Mesenchymal stem cell (in vitro differentiated cells and primary cell): ENCODE data around the gene MTHFD1L. TPM values are rescaled to one million over a fixed set of nuclear protein-coding genes. Genes with fewer than 3 reads are reported as not detected.
A peak's percentile ranks its signal among the peaks of the same experiment; 100 is the strongest.
"Not testable (repeated sequence)": the region's sequence is repeated elsewhere in the genome, so short reads cannot be mapped to it uniquely, and the experiment has no call there.

Source experiments
- DNase-seq: peaks from one replicate; pipeline ENCODE4 v3.0.0-alpha.2; 2013
- H2AFZ ChIP-seq: one replicate; pipeline ENCODE4 v1.6.1; 2013; ENCODE audit warnings: low read depth, mild to moderate bottlenecking, control low read depth, inconsistent platforms, low read length, moderate library complexity
- H2AK5ac ChIP-seq: 2 replicates; pipeline ENCODE4 v1.6.1; 2013; ENCODE audit warnings: low read length, moderate library complexity, mild to moderate bottlenecking, inconsistent platforms; ENCODE audit not compliant: severe bottlenecking
- H2BK120ac ChIP-seq: one replicate; pipeline ENCODE4 v1.6.1; 2013; ENCODE audit warnings: low read depth, mild to moderate bottlenecking, inconsistent platforms, low read length, moderate library complexity
- H2BK12ac ChIP-seq, 2 experiments: one replicate each; pipeline ENCODE4 v1.6.1; 2013; ENCODE audit warnings: inconsistent platforms in 2 of 2, low read length in 2 of 2, mild to moderate bottlenecking in 2 of 2, moderate library complexity in 2 of 2, control low read depth in 1 of 2
- H2BK15ac ChIP-seq: one replicate; pipeline ENCODE4 v1.6.1; 2013; ENCODE audit warnings: mild to moderate bottlenecking, low read depth, inconsistent platforms; ENCODE audit not compliant: poor library complexity, severe bottlenecking
- H2BK5ac ChIP-seq: 2 replicates; pipeline ENCODE4 v1.6.1; 2013; ENCODE audit warnings: low read depth, mild to moderate bottlenecking, low read length, control low read depth, inconsistent platforms; ENCODE audit not compliant: poor library complexity, severe bottlenecking
- H3K14ac ChIP-seq, 2 experiments: one replicate each; pipeline ENCODE4 v1.6.1; 2013; ENCODE audit warnings: inconsistent platforms in 2 of 2, low read length in 2 of 2, control low read depth in 1 of 2, mild to moderate bottlenecking in 1 of 2, moderate library complexity in 1 of 2
- H3K18ac ChIP-seq, 2 experiments: one replicate each; pipeline ENCODE4 v1.6.1; 2013; ENCODE audit warnings: inconsistent platforms in 2 of 2, low read length in 2 of 2, control low read depth in 1 of 2, low read depth in 1 of 2, mild to moderate bottlenecking in 1 of 2
- H3K23ac ChIP-seq, 2 experiments: one replicate each; pipeline ENCODE4 v1.6.1; 2013; ENCODE audit warnings: inconsistent platforms in 2 of 2, low read length in 2 of 2, mild to moderate bottlenecking in 2 of 2, moderate library complexity in 2 of 2, control low read depth in 1 of 2
- H3K27ac ChIP-seq: 2 replicates; pipeline ENCODE4 v1.5.1; 2013; ENCODE audit warnings: mild to moderate bottlenecking, moderate library complexity, low read length, control low read depth, inconsistent platforms; ENCODE audit not compliant: poor library complexity, severe bottlenecking
- H3K27me3 ChIP-seq, 2 experiments: 2 replicates each; pipeline versions ENCODE4 v1.6.1 to v1.7.0; 2013; ENCODE audit warnings: low read length in 2 of 2, mild to moderate bottlenecking in 2 of 2, moderate library complexity in 2 of 2, control low read depth in 1 of 2, inconsistent platforms in 1 of 2; ENCODE audit not compliant: control insufficient read depth in 1 of 2, insufficient read depth in 1 of 2
- H3K36me3 ChIP-seq, 2 experiments: 2 replicates each; pipeline versions ENCODE4 v1.6.1 to v1.7.0; 2013; ENCODE audit warnings: low read length in 2 of 2, control low read depth in 1 of 2, inconsistent platforms in 1 of 2, low read depth in 1 of 2, mild to moderate bottlenecking in 1 of 2; ENCODE audit not compliant: insufficient read depth in 2 of 2, control insufficient read depth in 1 of 2
- H3K4ac ChIP-seq, 2 experiments: one replicate each; pipeline ENCODE4 v1.6.1; 2013; ENCODE audit warnings: inconsistent platforms in 2 of 2, low read length in 2 of 2, mild to moderate bottlenecking in 2 of 2, moderate library complexity in 2 of 2, control low read depth in 1 of 2, low read depth in 1 of 2
- H3K4me1 ChIP-seq: 2 replicates; pipeline ENCODE4 v1.6.1; 2013; ENCODE audit warnings: low read depth, low read length, control low read depth; ENCODE audit not compliant: control insufficient read depth, insufficient read depth
- H3K4me2 ChIP-seq: 2 replicates; pipeline ENCODE4 v1.6.1; 2013; ENCODE audit warnings: low read length, mild to moderate bottlenecking, inconsistent platforms; ENCODE audit not compliant: poor library complexity, severe bottlenecking
- H3K4me3 ChIP-seq, 2 experiments: 2 replicates each; pipeline versions ENCODE4 v1.5.1 to v1.7.0; 2013; ENCODE audit warnings: low read length in 2 of 2, mild to moderate bottlenecking in 2 of 2, control low read depth in 1 of 2, low read depth in 1 of 2; ENCODE audit not compliant: insufficient read depth in 1 of 2
- H3K79me1 ChIP-seq: replicated peaks from 2 replicates; pipeline ENCODE4 v1.6.1; 2013; ENCODE audit warnings: mild to moderate bottlenecking, control low read depth, low read length, inconsistent platforms; ENCODE audit not compliant: poor library complexity, severe bottlenecking
- H3K9ac ChIP-seq: 2 replicates; pipeline ENCODE4 v1.7.0; 2013; ENCODE audit warnings: mild to moderate bottlenecking, low read length, moderate library complexity
- H3K9me3 ChIP-seq: 2 replicates; pipeline ENCODE4 v1.7.0; 2013; ENCODE audit warnings: mild to moderate bottlenecking, low read length; ENCODE audit not compliant: control insufficient read depth
- H4K8ac ChIP-seq: one replicate; pipeline ENCODE4 v1.6.1; 2013; ENCODE audit warnings: inconsistent platforms, mild to moderate bottlenecking, low read length, moderate library complexity
- H4K91ac ChIP-seq: one replicate; pipeline ENCODE4 v1.6.1; 2013; ENCODE audit warnings: mild to moderate bottlenecking, low read length, inconsistent platforms
- WGBS: methylation state at CpG from one replicate; pipeline ENCODE4 v1.1.7; 2013; ENCODE audit warnings: mixed read lengths; 5-methylcytosine and 5-hydroxymethylcytosine counted together
- polyA plus RNA-seq, 2 experiments: library from polyadenylated mRNA; stranded (reverse); fragments of 200-250 nt; gene quantifications; one replicate each; pipeline ENCODE4 v1.2.3, GENCODE V29; 2013

MTHFD1L gene
- polyA plus RNA-seq (2013, experiment 1 of 2), result 30.8 TPM
- 33.1 TPM for polyA plus RNA-seq (2013, experiment 2 of 2)

- peak within 1 kb of the TSS in 1 of 2 experiments; percentile 98 for H3K23ac ChIP-seq
- H3K4me3 ChIP-seq, result peak within 1 kb of the TSS; percentile 88 to 90
- H3K9me3 ChIP-seq, result no peaks in the 10 kb centered on the region
- H3K4me2 ChIP-seq, result peak within 1 kb of the TSS; percentile 86
- peak within 1 kb of the TSS; percentile 92 for H2BK5ac ChIP-seq
- peak within 1 kb of the TSS; percentile 84 for H3K27ac ChIP-seq
- no peaks in the 10 kb centered on the region for H3K79me1 ChIP-seq
- H3K18ac ChIP-seq, result peak within 1 kb of the TSS; percentile 96 to 99
- H3K4me1 ChIP-seq, result peaks cover 5% of the 10 kb centered on the region
- DNase-seq, result peak; percentile 94
- H2BK120ac ChIP-seq, result peak within 1 kb of the TSS; percentile 90
- no peak within 1 kb of the TSS for H2AK5ac ChIP-seq
- H3K9ac ChIP-seq, result peak within 1 kb of the TSS; percentile 98
- H3K14ac ChIP-seq, result peak within 1 kb of the TSS in 1 of 2 experiments; percentile 90
- peak within 1 kb of the TSS; percentile 89 to 96 for H3K4ac ChIP-seq
- peak within 1 kb of the TSS in 1 of 2 experiments; percentile 94 for H2BK12ac ChIP-seq
- H3K27me3 ChIP-seq, result no peaks in the 10 kb centered on the region
- peak within 1 kb of the TSS; percentile 93 for H4K91ac ChIP-seq
- WGBS, result under 1% methylated on average over 58 of the region's 82 CpGs
- H4K8ac ChIP-seq, result peak within 1 kb of the TSS; percentile 79
- H2AFZ ChIP-seq, result peak within 1 kb of the TSS; percentile 72
- peak within 1 kb of the TSS; percentile 97 for H2BK15ac ChIP-seq
- no peaks in the 10 kb centered on the region for H3K36me3 ChIP-seq
Observed at GRCh38 chr6:150865406-150866146, at the start of gene MTHFD1L. Gene MTHFD1L (plus strand): TSS chr6:150865702. CDS start chr6:150865823, 121 bp downstream.

- H3K4me2 ChIP-seq, H3K9me3 ChIP-seq, H3K79me1 ChIP-seq, H3K4me3 ChIP-seq, H2BK5ac ChIP-seq, H2AK5ac ChIP-seq, H3K27me3 ChIP-seq, DNase-seq, H2BK120ac ChIP-seq, H3K4ac ChIP-seq, H4K91ac ChIP-seq, H3K4me1 ChIP-seq, H3K36me3 ChIP-seq, H3K27ac ChIP-seq, H3K23ac ChIP-seq, H3K18ac ChIP-seq, H4K8ac ChIP-seq, H3K9ac ChIP-seq, H2AFZ ChIP-seq, H3K14ac ChIP-seq, H2BK15ac ChIP-seq, H2BK12ac ChIP-seq: not testable (repeated sequence)
- WGBS, result 83% methylated on average over 8 of the region's 8 CpGs
Observed at GRCh38 chr6:150816554-150816953, 48.9 kb upstream of the MTHFD1L start.

- Histone ChIP-seq H2BK120ac (no peak overlapping the region), H3K23ac (no peak overlapping the region), H3K4me1 (no peaks in the 10 kb centered on the region), H3K79me1 (peaks cover 2% of the 10 kb centered on the region), H3K18ac (no peak overlapping the region), H2BK5ac (no peak overlapping the region), H2AFZ (no peak overlapping the region), H3K9me3 (no peaks in the 10 kb centered on the region), H2BK12ac (no peak overlapping the region), H2AK5ac (no peak overlapping the region), H3K4me3 (no peak overlapping the region), H4K91ac (no peak overlapping the region), H3K4me2 (no peak overlapping the region), H2BK15ac (no peak overlapping the region), H4K8ac (no peak overlapping the region), H3K36me3 (no peaks in the 10 kb centered on the region), H3K9ac (no peak overlapping the region), H3K4ac (no peak overlapping the region), H3K27me3 (no peaks in the 10 kb centered on the region), H3K14ac (no peak overlapping the region), H3K27ac (no peak overlapping the region)
- WGBS, result 87% methylated on average over 3 of the region's 5 CpGs
- no peak for DNase-seq
Observed at GRCh38 chr6:150822932-150823331, 42.6 kb upstream of the MTHFD1L start.

GRCh38 chr6:150826788-150827187 is 38.7 kb upstream of the MTHFD1L start:
- Histone ChIP-seq H2BK5ac (no peak overlapping the region), H3K79me1 (peaks cover 7% of the 10 kb centered on the region), H3K4me1 (peaks cover 4% of the 10 kb centered on the region), H2BK15ac (no peak overlapping the region), H3K23ac (no peak overlapping the region), H2AK5ac (no peak overlapping the region), H3K4ac (no peak overlapping the region), H4K91ac (no peak overlapping the region), H4K8ac (no peak overlapping the region), H3K27ac (no peak overlapping the region), H3K18ac (no peak overlapping the region), H3K36me3 (peaks cover 0 to 7% of the 10 kb centered on the region in 2 experiments), H3K14ac (no peak overlapping the region), H3K27me3 (no peaks in the 10 kb centered on the region), H2BK12ac (no peak overlapping the region), H3K9me3 (no peaks in the 10 kb centered on the region), H2AFZ (no peak overlapping the region), H2BK120ac (no peak overlapping the region), H3K4me3 (no peak overlapping the region), H3K9ac (no peak overlapping the region), H3K4me2 (no peak overlapping the region)
- DNase-seq, result no peak
- 98% methylated on average over 4 of the region's 5 CpGs for WGBS
